K562 (cell line): ENCODE results near the gene NLGN2. TPM values are rescaled to one million over a fixed set of nuclear protein-coding genes. Genes with fewer than 3 reads are reported as not detected.
A peak's percentile ranks its signal among the peaks of the same experiment; 100 is the strongest.

Experiments used
- ATAC-seq: fragments of 200-7000 bp; cut with Tn5 transposase; 3 replicates; pipeline ENCODE4 v1.9.1; 2020; ENCODE audit warnings: moderate library complexity
- BruUV-seq: library from RNA; stranded (reverse); fragments of 400-500 nt; replicated peaks from 2 replicates; lab custom pipeline; 2021; lab: Mats Ljungman, UMichigan
- CTCF ChIA-PET: fragments of 300-600 bp; formaldehyde crosslinking; extraction: SDS; loops from one replicate; lab custom pipeline; 2021; ENCODE audit warnings: low intra/inter-chr PET ratio; lab: Yijun Ruan, JAX
- POLR2A ChIA-PET: fragments of 300-600, 350-650 bp; sonication (Branson Sonifier 250); formaldehyde crosslinking; extraction: SDS; loops from one replicate; lab custom pipeline; 2021; ENCODE audit warnings: antibody characterized with exemption, inconsistent platforms; lab: Yijun Ruan, JAX
- DNase-seq, 4 experiments: peaks; one replicate each; pipeline versions ENCODE4 v3.0.0 to v3.0.0-alpha.2; 2011 to 2018; ENCODE audit warnings: low spot score in 3 of 4, mixed read lengths in 3 of 4; ENCODE audit errors: extremely low read depth in 1 of 4
- FAIRE-seq: peaks from 2 replicates; lab custom pipeline; 2011; peaks lifted over from hg19 to GRCh38; lab: Jason Lieb, UNC
- H2AFZ ChIP-seq: 2 replicates; pipeline ENCODE4 v1.6.0; 2011; ENCODE audit warnings: low read depth, low read length, control low read depth, inconsistent platforms
- H3K27ac ChIP-seq: fragments of 200-600 bp; 3 replicates; pipeline ENCODE4 v1.8.0; 2011; ENCODE audit warnings: low read depth, mild to moderate bottlenecking, control low read depth, inconsistent platforms, low read length, moderate library complexity, mixed read lengths; ENCODE audit errors: extremely low read depth
- H3K27me3 ChIP-seq, 2 experiments: fragments of 300-600 bp in 1 of 2; 2 replicates in 1 of 2; 3 replicates in 1 of 2; pipeline versions ENCODE4 v1.6.0 to v1.8.0; 2011; ENCODE audit warnings: inconsistent platforms in 2 of 2, low read length in 2 of 2, mild to moderate bottlenecking in 1 of 2, mixed read lengths in 1 of 2, moderate library complexity in 1 of 2; ENCODE audit not compliant: control insufficient read depth in 2 of 2, insufficient read depth in 2 of 2
- H3K36me3 ChIP-seq: fragments of 300-600 bp; 3 replicates; pipeline ENCODE4 v1.8.0; 2011; ENCODE audit warnings: mild to moderate bottlenecking, low read length, inconsistent platforms; ENCODE audit not compliant: control insufficient read depth, insufficient read depth
- H3K4me1 ChIP-seq, 2 experiments: fragments of 200-600 bp in 1 of 2; replicated peaks in 1 of 2; 2 replicates in 1 of 2; 3 replicates in 1 of 2; pipeline versions ENCODE4 v1.5.1 to v1.8.0; 2011; ENCODE audit warnings: inconsistent platforms in 2 of 2, low read length in 2 of 2, mild to moderate bottlenecking in 1 of 2, mixed read lengths in 1 of 2, moderate library complexity in 1 of 2; ENCODE audit not compliant: control insufficient read depth in 2 of 2, insufficient read depth in 2 of 2
- H3K4me2 ChIP-seq: 2 replicates; pipeline ENCODE4 v1.6.1; 2011; ENCODE audit warnings: low read length, control low read depth, inconsistent platforms, mixed read lengths; ENCODE audit not compliant: insufficient read depth
- H3K4me3 ChIP-seq: fragments of 200-600 bp; sonication (generic), shearing (Covaris generic); 2 replicates; pipeline ENCODE4 v1.5.1; 2016; ENCODE audit warnings: control low read depth, inconsistent platforms
- H3K79me2 ChIP-seq: fragments of 200-600 bp; 3 replicates; pipeline ENCODE4 v1.8.0; 2011; ENCODE audit warnings: low read length, inconsistent platforms; ENCODE audit not compliant: control insufficient read depth, insufficient read depth
- H3K9ac ChIP-seq, 2 experiments: 2 replicates each; pipeline versions ENCODE4 v1.6.0 to v1.6.1; 2011; ENCODE audit warnings: low read depth in 2 of 2, low read length in 2 of 2, control low read depth in 1 of 2, inconsistent platforms in 1 of 2, mild to moderate bottlenecking in 1 of 2, mixed read lengths in 1 of 2; ENCODE audit not compliant: insufficient read depth in 1 of 2
- H3K9me1 ChIP-seq: one replicate; pipeline ENCODE4 v1.6.0; 2011; ENCODE audit warnings: inconsistent platforms, mild to moderate bottlenecking, low read length, moderate library complexity; ENCODE audit not compliant: control insufficient read depth, insufficient read depth
- H3K9me3 ChIP-seq: replicated peaks from 2 replicates; pipeline ENCODE4 v1.5.1; 2011; ENCODE audit warnings: low read depth, low read length, inconsistent platforms; ENCODE audit not compliant: control insufficient read depth, insufficient read depth
- H4K20me1 ChIP-seq: replicated peaks from 2 replicates; pipeline ENCODE4 v1.6.1; 2011; ENCODE audit warnings: low read length, inconsistent platforms, mixed read lengths; ENCODE audit not compliant: control insufficient read depth, insufficient read depth
- CBFB ChIP-seq: sonication (generic); formaldehyde crosslinking; IDR thresholded peaks from 2 replicates; pipeline ENCODE4 v1.4.0; 2020; ENCODE audit warnings: mild to moderate bottlenecking, missing genetic modification reagents
- E2F5 ChIP-seq: sonication (generic); formaldehyde crosslinking; IDR thresholded peaks from 2 replicates; pipeline ENCODE4 v1.8.0; 2022; ENCODE audit warnings: mild to moderate bottlenecking, missing genetic modification reagents
- KAT2B ChIP-seq: IDR thresholded peaks from one replicate; pipeline ENCODE4 v1.6.1; 2012; ENCODE audit warnings: low read depth, mild to moderate bottlenecking, control low read depth, inconsistent platforms, low read length, moderate library complexity
- NR0B1 ChIP-seq: fragments of 450-650 bp; IDR thresholded peaks from one replicate; pipeline ENCODE4 v1.6.1; 2018; ENCODE audit warnings: mild to moderate bottlenecking, moderate library complexity; ENCODE audit not compliant: partially characterized antibody
- PKNOX1 ChIP-seq: fragments of 450-650 bp; IDR thresholded peaks from 2 replicates; pipeline ENCODE4 v1.6.1; 2016
- TCF7L2 ChIP-seq: fragments of 150-350 bp; IDR thresholded peaks from 2 replicates; pipeline ENCODE4 v1.6.1; 2016; ENCODE audit warnings: low read depth, mild to moderate bottlenecking, low read length, moderate library complexity
- ZNF239 ChIP-seq: fragments of 250-450 bp; sonication (Bioruptor Pico); IDR thresholded peaks from 2 replicates; pipeline ENCODE4 v1.4.0; 2020; ENCODE audit warnings: mild to moderate bottlenecking
- ZNF449 ChIP-seq: fragments of 250-450 bp; sonication (Bioruptor Pico); IDR thresholded peaks from 2 replicates; pipeline ENCODE4 v1.8.0; 2022; ENCODE audit warnings: moderate library complexity, mild to moderate bottlenecking, inconsistent platforms
- WGBS: fragments of 100-300 bp; shearing (Covaris generic); methylation state at CpG from one replicate; pipeline ENCODE4 v1.1.6; 2016; ENCODE audit warnings: low coverage, mixed read lengths; ENCODE audit not compliant: insufficient coverage; ENCODE audit errors: missing lambda C conversion rate; 5-methylcytosine and 5-hydroxymethylcytosine counted together
- in situ Hi-C: fragments of 300-500 bp; cut with MboI; formaldehyde crosslinking; loops from 4 replicates; pipeline ENCODE4 v1.15.0; 2018; ENCODE audit warnings: inconsistent platforms, mixed read lengths
- intact Hi-C: fragments of 100-400 bp; cut with micrococcal nuclease; formaldehyde crosslinking; loops from 2 replicates; pipeline ENCODE4 v1.14.2; 2022
- polyA plus RNA-seq, 8 experiments: library from polyadenylated mRNA; depleted of rRNA in 4 of 8; stranded (reverse) in 5 of 8; unstranded in 3 of 8; fragments of >200 nt; fragmentation: Nextera tagmentation in 2 of 8; fragmentation: Illumina TruSeq in 1 of 8; extraction: Ambion mirVana in 2 of 8; extraction: Trizol in 1 of 8; gene quantifications; 2 replicates each; pipeline versions ENCODE4 v1.2.1 to v1.2.3, GENCODE V29; 2011 to 2014; ENCODE audit warnings: inconsistent platforms in 1 of 8, missing spikeins in 1 of 8
- total RNA-seq, 7 experiments: library from RNA; depleted of rRNA in 6 of 7; stranded (reverse); fragments of >200 nt in 6 of 7; fragmentation: Illumina TruSeq in 2 of 7; extraction: Trizol in 2 of 7; gene quantifications; 2 replicates each; pipeline versions ENCODE4 v1.2.1 to v1.2.3, GENCODE V29; 2011 to 2021; ENCODE audit warnings: low replicate concordance in 1 of 7

NLGN2 gene
- total and polyA plus RNA-seq, 9 of the 15 experiments (the other 6 are each of a cell fraction or from before 2014, with no cell fraction given) = 0.11 to 7.8 (median 0.77) TPM

GRCh38 chr17:7468290-7468689 lies 60.6 kb downstream of the NLGN2 start:
- DNase-seq = no peak
- no peak overlapping the region for H3K27ac ChIP-seq
- peaks cover 27% of the 10 kb centered on the region for H3K79me2 ChIP-seq
- ATAC-seq = no peak
- no peaks in the 10 kb centered on the region for H3K9me3 ChIP-seq
- in situ Hi-C loops = no loop called here
- intact Hi-C loops = no loop called here
- peak overlapping the region in 1 of 2 experiments; percentile 35; a peak in 1 of 4 replicates for H3K9ac ChIP-seq
- ChIA-PET CTCF (no interaction called here), POLR2A (interaction anchor here (0.5 to 3.2 kb wide), 5 partner anchors 11 to 108 kb away, joined by 3 to 10 read pairs (median 3); partner anchors contain the start of genes POLR2A and ZBTB4)
- no TSS peak for BruUV-seq
- no peak overlapping the region for H3K4me2 ChIP-seq
- no peaks in the 10 kb centered on the region for H3K27me3 ChIP-seq
- H3K4me1 ChIP-seq = peaks cover 8 to 20% of the 10 kb centered on the region in 2 experiments
- H3K36me3 ChIP-seq = peaks cover 22% of the 10 kb centered on the region; the same call in 1 of the 3 replicates
- H2AFZ ChIP-seq = no peak overlapping the region
- 91% methylated on average over 7 of the region's 11 CpGs for WGBS
- no peak for FAIRE-seq
- H3K4me3 ChIP-seq = no peak overlapping the region
- TF ChIP-seq ZNF449 (CRISPR knock-in tag) (no peak), ZNF239 (CRISPR knock-in tag) (peak; percentile 61)
- TF ChIP-seq, all 486 proteins: peak for 1
- Histone ChIP-seq H4K20me1 (no peaks in the 10 kb centered on the region), H3K9me1 (no peaks in the 10 kb centered on the region)

- no peak for FAIRE-seq
- in situ Hi-C loops = no loop called here
- TF ChIP-seq CBFB (CRISPR knock-in tag) (no peak), NR0B1 (no peak), TCF7L2 (no peak), PKNOX1 (no peak), KAT2B (no peak), E2F5 (CRISPR knock-in tag) (no peak)
Measured at GRCh38 chr17:7468804-7469389, 61.3 kb downstream of the NLGN2 start.

More at GRCh38 chr17:7468804-7469389, 61.3 kb downstream of the NLGN2 start:
- Histone ChIP-seq H4K20me1 (no peaks in the 10 kb centered on the region), H2AFZ (no peak overlapping the region), H3K27ac (no peak overlapping the region), H3K9me3 (no peaks in the 10 kb centered on the region), H3K79me2 (peaks cover 33% of the 10 kb centered on the region), H3K4me2 (no peak overlapping the region), H3K9me1 (no peaks in the 10 kb centered on the region), H3K9ac (no peak overlapping the region), H3K4me3 (no peak overlapping the region), H3K27me3 (no peaks in the 10 kb centered on the region), H3K36me3 (peaks cover 16% of the 10 kb centered on the region; the same call in 1 of the 3 replicates), H3K4me1 (peaks cover 8 to 20% of the 10 kb centered on the region in 2 experiments)
- intact Hi-C loops = no loop called here
- no TSS peak for BruUV-seq
- ATAC-seq = no peak
- ChIA-PET CTCF (no interaction called here), POLR2A (interaction anchor here (0.5 to 3.2 kb wide), 5 partner anchors 10 to 107 kb away, joined by 3 to 10 read pairs (median 3); partner anchors contain the start of genes POLR2A and ZBTB4)
- no peak for DNase-seq
- 71% methylated on average over 8 of the region's 12 CpGs for WGBS
